UCSD-AML1 (cell line): ENCODE results near the gene TNFRSF6B.

Source experiments
- DNase-seq: peaks from one replicate; lab custom pipeline; 2025; ENCODE audit not compliant: unreplicated experiment; lab: John Stamatoyannopoulos, UW

TNFRSF6B gene

GRCh38 chr20:63685269-63686026, 11.0 kb upstream of the TNFRSF6B start:
- DNase-seq, result no peak

DNA sequence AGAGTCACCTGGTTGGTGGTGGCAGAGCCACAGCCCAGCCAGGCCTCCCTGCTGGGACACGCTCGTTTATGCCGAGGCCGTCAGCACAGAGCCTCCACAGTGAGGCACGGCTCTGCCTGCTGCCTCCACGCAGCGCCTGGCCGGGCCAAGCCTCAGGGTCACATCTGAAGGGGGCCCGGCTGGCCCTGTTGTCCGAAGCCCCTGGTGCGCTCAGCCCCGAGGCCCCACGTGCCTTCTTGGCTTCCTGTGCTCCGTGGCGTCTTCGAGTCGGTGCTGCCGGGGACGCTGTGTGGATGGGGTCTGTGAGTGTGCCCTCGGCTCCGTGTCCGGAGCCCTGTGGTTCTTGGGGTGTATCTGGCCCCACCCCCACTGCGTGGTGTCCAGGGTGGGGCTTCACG, 10.4 kb upstream of the TNFRSF6B start:
- no peak for DNase-seq

DNA sequence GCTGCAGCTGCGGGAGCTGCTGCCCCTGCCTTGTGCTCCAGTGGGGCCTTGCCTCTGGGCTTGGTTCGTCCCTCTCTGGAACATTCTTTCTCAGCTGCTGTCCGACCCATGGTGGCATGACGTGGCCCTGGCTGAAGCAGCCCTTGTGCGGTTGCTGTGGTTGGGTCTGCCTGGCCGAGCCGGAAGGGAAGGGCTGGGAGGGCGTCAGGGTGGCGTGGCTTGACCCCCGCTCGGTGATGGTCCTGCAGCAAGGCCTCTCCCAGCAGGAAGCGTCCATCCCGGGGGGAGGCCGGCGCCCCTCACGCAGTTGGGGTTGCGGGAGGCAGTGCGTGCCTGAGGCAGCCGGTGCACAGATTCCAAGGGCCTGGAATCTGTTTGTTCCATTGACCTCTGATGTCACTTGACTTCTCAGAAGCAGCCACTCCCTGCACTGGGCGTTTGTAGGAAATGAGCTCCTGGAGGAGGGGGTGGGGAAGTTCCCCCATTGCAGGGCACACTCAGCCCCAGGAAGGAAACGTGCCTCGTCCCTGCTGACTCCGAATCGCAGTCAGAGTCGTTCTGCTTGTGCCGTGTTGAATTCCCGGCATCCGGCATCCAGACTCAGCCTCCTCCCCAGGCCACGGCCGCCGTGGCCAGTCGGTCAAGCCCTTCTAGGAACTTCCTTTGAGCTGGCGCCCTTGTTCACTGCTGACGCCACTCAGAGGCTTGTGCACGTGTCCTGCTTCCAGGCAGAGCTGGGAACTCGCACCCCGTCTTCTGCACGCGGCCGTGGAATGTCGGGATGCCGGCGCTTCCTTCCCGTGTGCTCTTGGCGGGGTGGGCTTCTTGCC, 9.7 kb upstream of the TNFRSF6B start:
- peak; percentile 87 for DNase-seq

DNA sequence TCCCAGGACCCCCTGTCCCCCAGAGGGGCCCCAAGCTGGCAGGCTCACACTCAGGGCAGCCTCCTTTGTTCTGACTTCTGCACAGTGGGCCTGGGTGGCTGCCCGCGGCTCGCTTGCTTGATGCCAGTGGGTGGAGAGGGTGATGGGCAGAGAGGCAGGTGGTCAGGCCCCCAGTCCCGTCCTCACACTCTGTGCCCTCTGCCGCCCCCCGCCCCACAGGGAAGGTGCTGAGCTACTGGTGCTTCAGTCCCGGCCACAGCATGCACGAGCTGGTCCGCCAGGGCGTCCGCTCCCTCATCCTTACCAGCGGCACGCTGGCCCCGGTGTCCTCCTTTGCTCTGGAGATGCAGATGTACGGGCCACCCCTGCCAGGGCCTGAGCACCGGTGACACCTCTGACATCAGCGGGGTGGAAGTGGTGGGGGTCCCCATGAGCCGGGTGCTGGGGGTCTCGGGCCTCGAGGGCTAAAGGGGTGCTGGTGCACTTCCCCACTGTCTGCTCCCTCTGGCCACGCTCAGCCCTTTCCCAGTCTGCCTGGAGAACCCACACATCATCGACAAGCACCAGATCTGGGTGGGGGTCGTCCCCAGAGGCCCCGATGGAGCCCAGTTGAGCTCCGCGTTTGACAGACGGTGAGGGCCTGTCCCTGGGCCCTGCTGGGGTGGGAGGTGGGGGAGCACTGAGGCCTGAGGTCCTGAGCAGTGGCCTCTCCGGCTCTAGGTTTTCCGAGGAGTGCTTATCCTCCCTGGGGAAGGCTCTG, 8.9 kb upstream of the TNFRSF6B start:
- no peak for DNase-seq

DNA sequence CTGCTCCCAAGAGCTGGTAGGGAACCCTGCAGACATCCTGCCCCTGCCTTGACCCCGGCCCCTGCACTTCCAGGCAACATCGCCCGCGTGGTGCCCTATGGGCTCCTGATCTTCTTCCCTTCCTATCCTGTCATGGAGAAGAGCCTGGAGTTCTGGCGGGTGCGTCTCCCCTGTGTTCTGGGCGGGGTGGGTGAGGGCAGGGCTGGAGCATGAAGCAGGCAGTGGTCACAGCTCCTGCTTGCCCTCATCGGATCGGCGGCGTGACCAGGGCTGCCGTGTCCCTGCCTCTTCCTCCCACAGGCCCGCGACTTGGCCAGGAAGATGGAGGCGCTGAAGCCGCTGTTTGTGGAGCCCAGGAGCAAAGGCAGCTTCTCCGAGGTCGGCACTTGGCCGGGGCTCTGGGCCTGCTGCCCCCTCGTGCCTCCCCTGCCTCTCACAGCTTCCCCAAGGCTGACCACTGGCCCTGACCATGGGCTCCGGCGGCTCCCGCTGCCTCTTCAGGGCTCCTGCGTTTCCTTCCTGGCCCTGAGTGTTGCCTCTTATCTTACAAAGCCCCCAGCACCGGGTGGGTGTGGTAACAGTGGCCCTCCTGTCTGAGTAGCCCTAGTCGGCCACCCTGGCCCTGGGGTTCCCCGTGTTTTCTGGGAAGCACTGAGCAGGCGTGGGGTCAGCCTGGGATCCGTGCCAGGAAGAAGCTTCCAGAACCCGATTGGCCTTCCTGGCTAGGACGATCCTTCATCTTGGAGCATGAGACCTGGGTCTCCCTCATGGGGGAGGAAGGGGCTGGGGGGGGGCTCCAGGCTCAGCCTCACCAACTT, 8.0 kb upstream of the TNFRSF6B start:
- no peak for DNase-seq

GRCh38 chr20:63689046-63690002, 7.1 kb upstream of the TNFRSF6B start:
- DNase-seq, result no peak

- no peak for DNase-seq
These were observed 6.2 kb upstream of the TNFRSF6B start for GRCh38 chr20:63690003-63690897.

- no peak for DNase-seq
These were observed 5.3 kb upstream of the TNFRSF6B start for GRCh38 chr20:63690898-63691710.

DNA sequence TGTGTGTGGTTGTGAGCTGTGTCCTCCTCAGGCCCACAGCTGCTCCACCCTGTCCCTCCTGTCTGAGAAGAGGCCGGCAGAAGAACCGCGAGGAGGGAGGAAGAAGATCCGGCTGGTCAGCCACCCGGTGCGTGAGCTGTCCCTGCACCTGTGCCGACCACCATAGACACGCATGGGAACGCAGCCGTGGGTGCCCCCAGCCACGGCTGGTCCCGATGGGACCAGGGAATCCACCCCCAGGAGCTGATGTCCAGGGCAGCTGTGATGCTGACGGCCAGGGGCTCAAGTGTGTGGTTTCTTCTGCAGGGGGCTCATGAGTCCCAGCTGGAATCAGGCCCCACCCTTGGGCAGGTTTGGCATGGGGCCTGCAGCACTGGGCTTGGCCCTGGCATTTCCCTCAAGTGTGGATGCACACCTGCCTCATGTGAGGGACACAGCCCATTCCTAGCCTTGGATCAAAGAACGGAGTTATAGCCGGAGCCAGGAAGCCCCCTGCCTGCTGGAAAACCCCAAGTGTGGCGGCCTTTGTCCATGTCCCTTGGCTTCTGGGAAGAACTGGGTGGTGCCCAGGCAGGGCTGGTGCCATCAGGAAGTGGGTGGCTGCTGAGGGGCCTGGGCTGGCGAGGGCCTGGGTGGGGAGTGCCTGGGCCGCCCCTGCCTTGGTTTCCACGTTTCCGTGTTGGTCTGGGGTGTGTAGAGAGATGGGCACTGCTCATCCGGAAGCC, 4.6 kb upstream of the TNFRSF6B start:
- DNase-seq, result no peak

GRCh38 chr20:63692436-63693082, 3.9 kb upstream of the TNFRSF6B start:
- DNase-seq, result no peak

- no peak for DNase-seq
These were observed 3.2 kb upstream of the TNFRSF6B start for GRCh38 chr20:63693083-63693732.

DNA sequence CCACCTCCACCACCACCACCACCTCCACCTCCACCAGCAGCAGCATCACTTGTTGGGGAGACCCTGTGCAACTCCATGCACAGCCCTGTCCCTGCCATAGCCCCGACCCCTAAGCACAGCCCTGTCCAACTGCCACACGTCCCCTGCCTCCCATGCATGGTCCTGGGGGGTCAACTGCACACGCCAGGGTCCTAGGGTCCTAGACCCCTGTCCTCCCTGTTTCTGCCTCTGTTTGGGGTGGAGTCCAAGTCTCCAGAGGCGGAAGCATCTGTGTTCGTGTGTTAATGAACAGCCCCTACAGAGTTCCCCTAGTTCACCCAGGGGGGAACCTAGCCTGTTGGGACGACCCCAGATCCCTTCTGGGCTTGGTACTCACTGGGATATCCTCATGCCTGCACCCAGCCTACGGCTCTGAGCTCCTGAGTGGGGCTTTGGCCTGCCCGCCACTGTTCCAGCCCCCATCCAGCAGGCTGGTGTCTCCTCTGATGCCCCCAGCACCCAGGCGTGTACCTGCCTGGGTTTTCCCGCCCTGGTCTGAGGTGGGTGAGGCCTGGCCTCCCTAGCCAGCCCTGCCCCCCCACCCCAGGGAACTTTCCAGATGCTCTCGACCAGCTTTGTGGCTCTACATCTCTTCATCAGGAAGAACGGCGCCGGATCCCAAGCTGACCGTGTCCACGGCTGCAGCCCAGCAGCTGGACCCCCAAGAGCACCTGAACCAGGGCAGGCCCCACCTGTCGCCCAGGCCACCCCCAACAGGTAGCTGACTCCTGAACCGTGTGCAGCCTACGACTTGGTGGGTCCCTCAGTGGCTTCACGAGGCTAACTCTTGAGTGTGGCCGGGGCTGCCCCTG, 2.5 kb upstream of the TNFRSF6B start:
- no peak for DNase-seq

DNA sequence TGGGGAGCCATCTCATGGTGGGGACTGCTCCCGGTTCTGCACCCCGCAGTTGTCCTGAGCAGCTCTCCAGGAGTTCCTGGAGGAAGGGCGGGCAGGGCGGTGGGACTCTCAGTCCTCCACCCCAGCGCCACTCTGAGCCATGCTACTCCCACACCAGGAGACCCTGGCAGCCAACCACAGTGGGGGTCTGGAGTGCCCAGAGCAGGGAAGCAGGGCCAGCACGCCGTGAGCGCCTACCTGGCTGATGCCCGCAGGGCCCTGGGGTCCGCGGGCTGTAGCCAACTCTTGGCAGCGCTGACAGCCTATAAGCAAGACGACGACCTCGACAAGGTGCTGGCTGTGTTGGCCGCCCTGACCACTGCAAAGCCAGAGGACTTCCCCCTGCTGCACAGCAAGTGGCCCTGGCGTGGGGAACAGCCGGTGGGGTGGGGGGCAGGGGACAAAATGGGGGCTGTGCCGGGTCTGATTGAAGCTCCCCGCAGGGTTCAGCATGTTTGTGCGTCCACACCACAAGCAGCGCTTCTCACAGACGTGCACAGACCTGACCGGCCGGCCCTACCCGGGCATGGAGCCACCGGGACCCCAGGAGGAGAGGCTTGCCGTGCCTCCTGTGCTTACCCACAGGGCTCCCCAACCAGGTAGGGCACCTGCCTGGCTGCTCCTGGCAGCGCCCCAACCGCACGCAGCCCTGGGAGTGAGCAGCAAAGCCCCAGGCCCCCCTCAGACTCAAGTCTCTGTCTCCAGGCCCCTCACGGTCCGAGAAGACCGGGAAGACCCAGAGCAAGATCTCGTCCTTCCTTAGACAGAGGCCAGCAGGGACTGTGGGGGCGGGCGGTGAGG, 1.6 kb upstream of the TNFRSF6B start:
- DNase-seq, result no peak
